HG03521 (cell line): ENCODE results near the gene MED8.
"Not testable (repeated sequence)": the region's sequence is repeated elsewhere in the genome, so short reads cannot be mapped to it uniquely, and the experiment has no call there.

ENCODE experiments used
- ATAC-seq: cut with Tn5 transposase; IDR thresholded peaks from one replicate; pipeline ENCODE4 v1.9.1; 2021; ENCODE audit warnings: mild to moderate bottlenecking, moderate library complexity; ENCODE audit not compliant: unreplicated experiment

Gene MED8

DNA sequence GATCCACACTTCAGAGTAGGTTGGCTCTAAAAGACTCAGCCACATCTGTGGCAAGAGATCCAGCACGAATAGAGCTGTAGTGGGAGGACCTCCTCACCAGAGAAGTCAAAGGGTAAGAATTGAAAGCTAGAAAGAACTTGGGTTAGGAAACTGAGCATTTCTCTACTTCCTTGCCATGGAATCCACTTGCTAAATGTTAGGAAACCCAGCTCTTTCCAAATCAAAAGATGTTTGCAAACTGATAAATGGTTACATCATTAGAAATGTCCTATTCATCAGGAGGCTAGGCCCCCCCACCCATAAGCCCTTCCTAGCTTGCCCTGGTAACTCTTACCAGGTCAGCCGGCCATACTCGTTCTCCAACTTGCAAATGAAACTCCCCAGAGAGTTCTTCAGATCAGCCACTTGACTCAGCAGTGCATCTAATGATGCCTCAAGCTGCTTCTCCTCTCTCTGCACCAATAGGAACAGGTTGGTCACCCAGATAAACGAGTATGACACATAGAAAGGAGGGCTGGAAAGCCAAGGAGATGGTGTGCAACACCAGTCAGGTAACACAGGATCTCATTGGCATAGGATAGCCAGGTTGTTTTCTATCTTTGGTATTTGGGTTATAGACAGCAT is 1.5 kb downstream of the MED8 start:
- no peak for ATAC-seq

DNA sequence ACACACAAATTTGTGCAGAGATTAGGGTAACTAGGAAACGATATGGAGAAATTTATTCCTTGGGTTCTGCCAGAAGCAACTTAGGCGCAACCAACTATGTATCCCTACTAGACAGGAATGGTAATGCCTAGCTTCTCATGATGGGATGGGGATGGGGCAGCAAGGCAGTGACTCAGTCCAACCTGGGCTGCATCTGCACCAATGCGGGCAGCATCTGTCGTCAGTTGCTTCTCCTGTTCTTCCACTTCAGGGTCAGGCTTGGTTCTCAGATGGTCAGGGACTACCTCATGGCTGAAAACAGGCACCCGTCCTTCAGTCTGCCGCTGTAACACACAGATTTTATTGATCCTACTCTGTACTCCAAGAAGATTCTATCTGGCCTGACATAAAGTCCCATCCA is 2.9 kb downstream of the MED8 start:
- ATAC-seq: no peak

DNA sequence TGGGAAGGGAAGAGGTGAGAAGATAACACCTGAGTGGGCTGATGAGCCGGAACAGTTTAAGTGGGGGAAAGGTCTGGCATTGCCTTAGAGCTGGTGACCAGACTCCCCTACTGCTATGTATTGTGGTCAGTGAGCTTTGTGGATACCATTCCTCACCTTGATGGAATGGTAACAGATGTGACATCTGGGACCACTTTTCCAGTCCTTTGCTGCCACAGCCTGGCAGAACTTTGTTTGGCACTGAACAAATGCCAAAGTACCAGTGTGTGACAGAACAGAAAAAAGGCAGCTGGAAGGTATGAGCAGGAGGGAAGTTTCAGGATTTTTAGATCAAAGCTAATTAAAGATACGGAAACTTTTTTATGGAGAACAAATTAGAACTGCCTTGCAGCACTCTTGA is 6.2 kb downstream of the MED8 start:
- ATAC-seq: no peak

DNA sequence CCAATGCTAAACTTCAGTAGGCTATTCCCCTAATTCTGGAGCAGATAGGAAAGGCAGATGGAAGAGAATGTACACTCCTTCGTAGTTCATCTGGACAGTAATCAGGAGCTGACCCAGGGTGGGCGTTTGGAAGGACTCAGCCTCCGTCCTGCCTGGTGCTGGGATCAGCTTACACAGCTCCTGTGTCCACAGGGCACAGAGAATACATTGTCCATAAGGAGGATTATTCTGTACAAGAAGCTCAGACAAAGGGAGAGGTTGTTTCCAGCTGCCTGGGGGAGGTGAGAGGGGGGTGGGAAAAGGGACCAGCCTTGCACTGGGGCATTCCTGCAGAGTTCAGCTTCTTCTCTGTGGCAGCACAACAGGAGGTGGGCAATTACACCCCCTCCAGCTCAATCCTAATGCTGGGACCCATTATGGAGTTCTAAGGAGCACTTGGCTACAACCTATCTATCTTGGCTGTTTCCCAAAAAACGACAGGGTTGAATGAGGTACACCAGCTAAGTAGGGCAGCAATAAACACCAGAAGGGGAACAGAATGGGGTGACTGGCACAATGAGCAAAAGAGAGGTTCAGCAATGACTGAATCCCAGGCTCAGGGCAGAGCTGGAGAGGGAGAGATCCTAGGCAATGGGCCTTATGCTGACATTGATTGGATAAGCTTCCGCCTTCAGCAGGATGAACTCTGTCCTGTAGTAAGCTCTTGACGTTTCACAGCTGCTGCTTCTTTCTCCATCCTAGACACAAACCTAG is 7.4 kb downstream of the MED8 start:
- no peak for ATAC-seq

DNA sequence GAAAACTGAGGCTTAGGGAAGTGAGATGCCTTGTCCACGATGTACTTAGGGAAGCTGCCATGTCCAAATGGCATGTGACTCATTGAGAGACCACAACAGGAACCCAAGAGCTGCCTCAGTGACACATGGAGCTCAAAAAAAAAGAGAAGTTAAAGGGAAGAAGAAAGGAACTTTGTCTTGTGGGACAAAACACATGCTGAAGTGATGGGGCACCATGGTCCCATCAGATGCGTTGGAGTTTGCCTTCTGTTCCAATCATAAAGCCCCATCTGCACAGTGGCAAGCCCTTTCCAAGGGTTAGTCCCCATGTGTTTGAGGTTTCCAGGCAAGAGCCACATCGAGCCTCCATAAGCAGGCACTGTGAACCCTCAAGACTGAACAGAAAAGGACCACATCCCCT is 8.0 kb downstream of the MED8 start:
- no peak for ATAC-seq

DNA sequence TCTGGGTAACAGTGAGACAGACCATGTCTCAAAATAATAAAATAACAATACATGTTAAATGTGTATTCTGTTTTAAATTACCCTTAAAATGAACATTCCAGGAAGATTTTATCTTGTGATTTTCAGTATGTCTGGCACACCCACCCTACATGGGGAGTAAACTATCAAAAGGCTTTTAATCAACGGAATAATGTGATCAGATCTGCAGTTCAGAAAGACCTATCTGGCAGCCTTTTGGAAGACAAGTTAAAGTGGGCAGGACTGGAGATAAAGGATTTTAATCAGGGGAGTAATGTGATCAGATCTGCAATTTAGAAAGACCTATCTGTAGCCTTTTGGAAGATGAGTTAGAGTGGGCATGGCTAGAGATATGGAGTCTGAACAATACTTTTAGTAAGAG is 10.1 kb downstream of the MED8 start:
- ATAC-seq: no peak

DNA sequence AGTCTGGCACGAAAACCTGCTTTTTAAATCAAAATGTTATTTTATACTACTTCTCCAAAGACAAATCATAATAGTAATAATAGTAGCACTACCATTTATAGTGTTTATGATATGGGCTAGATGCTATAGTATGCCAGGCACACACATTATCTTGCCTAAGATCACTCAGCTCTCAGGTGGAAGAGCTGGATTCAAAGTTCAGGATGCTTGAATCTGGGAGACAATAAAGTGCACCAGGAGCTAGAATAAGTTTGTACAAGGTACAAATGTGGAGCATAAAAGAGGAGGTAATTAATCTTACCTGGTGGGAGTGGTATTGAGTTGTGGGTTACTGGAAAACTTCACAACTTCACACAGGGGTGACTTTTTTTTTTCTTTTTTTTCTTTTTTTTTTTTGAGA is 11.8 kb downstream of the MED8 start:
- ATAC-seq: no peak

DNA sequence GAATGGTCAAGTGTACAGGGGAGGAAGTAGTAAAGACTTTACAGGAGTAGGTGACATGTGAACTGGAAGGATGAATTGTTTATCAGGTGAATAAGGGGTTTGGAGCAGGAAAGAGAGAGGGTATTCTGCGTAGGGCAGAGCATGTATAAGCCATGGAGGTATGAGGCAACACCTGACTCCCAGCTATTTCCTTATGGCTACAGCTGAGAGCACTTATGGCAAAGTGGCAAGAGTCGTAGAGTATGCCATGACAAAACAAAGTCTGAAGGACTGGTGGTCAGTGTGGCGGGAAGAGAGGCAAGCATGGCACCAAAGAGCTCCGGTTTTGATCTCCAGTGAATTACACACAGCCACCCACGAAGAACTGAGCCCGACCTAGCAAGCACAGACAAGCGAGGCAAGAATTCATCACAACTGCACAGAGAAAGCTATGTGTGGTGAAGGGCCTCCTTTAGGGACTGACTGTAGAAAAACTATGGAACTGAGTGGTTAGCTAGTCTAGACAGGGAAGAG is 12.8 kb downstream of the MED8 start:
- ATAC-seq: no peak

DNA sequence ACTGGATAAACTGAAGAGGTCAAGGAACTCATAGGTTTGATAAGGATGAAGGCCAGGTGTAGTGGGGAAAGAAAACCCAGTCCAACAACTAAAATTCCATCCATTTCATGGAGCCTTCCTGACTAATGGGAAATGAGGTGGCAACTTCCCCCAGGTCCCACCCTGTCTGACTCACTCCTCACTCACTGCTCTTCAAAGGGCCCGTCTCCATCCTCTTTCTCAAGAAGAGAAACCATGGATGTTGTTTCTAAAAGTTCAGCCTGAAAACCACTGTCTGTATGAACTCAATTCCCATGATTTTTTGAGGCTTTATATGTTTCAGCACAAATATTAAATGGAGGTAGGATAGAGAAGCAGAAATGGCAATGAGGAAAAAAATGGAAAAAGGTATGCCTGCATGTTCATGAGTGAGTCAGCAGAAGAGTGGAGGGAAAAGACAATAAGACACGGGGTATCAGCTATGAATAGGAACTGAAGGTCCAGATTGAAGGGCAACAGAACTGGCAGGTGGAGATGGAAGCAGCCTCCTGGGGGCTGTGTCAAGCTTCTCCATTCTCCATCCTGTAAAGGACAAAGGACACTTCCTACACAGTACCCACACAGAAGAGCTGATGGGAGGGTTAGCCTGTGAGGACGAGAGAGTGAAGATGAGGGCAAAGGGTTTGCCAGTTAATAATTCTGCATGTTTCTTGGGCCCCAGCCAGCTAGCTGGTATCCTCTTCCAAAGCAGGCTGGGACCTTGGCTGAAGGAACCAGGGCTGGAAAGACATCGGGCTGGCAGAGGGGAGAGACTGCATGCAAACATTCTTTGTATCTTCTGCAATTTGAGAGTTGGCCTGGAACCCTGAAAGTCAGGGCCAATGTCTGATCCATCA is 16.3 kb downstream of the MED8 start:
- ATAC-seq: no peak

DNA sequence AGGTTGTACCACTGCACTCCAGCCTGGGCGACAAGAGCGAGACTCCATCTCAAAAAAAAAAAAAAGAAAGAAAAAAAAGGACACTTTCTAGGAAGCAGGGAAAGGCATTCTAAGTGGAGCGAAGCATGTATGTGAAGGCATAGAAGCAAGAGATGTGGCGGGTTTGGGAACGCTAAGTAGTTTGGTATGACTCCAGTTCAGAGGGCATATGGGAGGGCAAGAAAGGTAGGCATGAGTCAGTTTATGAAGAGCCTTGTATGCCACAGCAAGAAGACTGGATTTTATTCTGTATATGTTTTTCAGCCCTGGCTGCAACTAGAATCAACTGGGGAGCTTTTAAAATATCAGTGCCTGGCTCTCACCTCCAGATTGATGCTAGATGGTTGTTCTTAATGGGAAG is 17.4 kb downstream of the MED8 start:
- no peak for ATAC-seq

DNA sequence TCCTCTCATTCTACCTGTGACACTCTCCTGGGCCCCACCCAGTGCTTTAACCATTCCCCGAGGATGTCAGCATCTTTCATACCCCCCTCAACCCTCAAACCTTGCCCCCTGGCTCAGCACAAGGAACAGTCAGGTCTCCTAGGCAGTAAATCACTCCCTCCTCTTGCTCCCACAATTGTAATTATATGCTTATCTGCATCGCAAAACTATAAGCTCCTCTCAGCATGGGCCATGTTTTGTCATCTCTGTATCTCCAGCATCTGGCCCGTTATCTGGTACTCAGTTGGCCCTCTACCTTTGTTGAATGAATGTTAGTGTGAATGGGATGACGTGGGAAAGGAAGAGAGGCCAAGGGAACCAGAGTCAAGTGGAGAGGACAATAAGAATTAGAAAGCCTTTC is 19.0 kb downstream of the MED8 start:
- ATAC-seq: no peak

DNA sequence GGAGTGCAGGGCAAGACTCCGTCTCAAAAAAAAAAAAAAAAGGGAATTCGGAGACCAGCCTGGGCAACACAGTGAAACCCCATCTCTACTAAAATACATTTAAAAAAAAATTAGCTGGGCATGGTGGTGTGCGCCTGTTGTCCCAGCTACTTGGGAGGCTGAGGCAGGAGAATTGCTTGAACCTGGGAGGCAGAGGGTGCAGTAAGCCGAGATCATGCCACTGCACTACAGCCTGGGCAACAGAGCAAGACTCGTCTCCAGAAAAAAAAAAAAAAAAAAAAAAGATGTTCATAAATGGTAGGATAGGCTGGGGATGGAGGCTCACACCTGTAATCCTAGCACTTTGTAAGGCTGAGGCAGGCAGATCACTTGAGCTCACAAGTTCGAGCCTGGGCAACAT is 19.8 kb downstream of the MED8 start:
- ATAC-seq: not testable (repeated sequence)

DNA sequence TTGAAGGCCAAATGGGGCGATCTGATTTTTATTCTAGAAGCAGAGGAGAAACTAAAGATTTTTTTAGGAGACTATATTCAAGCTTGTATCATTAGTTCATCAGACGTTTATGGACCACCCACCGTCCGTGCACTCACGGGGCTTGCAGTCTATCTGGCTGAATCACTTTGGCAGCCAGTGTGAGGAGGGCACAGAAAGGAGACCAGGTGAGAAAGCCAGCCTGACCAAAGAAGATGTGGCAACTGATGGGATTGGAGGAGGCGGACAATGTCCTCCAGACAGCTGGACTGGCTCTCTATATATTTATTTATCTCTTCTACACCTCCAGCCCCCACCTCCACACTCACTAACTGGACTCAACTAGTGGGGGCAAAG is 21.0 kb downstream of the MED8 start:
- ATAC-seq: no peak

DNA sequence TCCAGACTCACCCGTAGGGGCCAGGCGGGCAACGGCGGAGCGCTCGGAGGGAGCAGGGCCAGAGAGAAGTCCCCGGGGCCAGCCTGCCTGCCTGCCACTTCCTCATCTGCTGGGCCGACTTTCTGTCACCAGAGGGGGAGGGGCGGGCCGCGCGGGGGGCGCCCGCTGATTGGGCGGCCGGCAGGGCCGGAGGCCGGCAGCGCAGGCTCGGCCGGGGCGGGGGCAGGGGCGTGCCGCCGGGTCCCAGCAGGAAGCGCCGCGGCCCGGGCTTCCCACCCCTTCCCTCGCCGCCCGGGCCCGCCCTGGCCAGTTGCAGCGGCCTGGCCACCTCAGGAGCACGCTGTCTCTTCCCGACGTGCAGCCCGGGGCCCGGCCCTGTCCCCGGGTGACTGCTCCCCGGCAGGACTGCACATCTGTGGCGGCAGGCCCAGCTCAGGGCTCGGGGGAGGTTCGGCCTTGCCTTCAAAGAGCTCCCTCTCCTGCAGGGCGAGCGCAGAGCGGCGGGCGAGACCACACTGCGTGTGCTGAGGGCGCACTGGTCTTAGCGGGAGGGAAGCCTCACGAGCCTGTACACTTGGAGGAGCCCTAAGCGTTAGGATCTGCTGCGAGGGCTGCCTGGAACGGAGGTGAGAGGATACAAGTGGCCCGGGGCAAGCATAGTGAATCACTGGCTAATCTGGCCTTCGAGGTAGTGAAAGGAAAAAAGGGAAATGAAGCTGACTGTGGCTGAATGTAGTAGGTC is 21.5 kb downstream of the MED8 start, which contains the start of gene ELOVL1:
Gene ELOVL1 (minus strand): TSS at position 108 of the 742 bp plus-strand sequence. CDS start 2,402 bp downstream, outside the sequence.
- peak; percentile 74 for ATAC-seq

DNA sequence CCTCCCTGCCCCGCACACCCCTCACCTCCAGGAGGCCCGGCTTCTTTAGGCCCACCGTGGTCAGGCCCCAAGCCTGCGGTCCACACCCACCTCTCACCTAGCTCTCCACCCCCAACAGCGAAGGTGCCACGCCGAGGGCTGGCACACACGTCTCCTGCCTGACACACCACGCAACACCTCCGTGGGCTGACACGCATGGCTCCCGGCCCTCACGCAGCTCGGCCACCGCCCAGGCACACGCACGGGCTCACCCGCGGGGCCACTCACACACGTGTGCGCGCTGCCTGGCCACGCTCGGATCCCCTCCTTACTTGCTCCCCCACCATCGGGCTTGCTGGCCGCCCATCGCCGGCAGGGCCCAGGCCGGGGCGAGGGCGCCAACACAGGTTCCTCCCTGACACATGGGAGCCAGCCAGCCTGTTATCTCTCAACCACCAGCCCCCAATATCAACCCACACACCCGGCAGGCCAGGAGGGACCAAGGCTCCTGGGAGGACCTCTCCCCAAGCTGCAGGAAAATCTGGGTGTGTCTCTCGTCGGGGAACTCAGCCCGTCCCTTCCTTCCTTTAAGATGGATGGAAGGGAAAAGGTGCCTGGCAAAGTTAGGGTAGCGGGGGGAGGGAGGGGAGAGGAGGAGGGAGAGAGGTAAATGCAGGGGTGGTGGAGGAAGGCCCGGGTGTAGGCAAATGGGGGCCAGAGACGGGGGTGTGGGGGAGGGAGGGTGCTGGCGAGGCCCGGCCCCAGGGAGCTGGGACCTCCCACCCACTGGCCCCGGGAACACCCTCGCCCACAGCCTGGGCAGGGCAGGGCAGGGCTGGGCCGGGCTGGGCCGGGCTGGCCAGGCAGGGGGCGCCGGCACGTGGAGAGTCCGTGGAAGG is 22.3 kb downstream of the MED8 start:
- peak; percentile 26 for ATAC-seq

DNA sequence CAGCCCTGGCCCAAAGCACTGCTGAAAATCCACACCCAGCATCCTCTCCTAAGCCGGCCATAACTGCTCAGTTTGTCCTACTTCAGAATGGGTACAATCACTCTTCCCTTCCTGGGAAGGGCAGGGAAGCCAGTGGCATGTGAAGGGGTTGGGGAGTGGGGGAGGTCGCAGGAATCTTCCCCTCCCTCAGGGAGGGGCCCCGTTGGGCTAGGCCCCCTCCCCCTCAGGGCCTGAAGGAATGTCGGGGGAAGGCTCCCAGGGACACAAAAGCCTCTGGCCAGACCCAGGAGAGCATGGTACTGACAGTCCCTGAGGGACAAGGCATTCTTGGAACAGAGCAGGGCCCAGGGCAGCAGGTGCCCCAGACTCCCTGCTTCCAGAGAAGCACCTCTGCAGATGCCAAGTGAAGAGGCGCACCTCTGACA is 23.0 kb downstream of the MED8 start:
- ATAC-seq: no peak

DNA sequence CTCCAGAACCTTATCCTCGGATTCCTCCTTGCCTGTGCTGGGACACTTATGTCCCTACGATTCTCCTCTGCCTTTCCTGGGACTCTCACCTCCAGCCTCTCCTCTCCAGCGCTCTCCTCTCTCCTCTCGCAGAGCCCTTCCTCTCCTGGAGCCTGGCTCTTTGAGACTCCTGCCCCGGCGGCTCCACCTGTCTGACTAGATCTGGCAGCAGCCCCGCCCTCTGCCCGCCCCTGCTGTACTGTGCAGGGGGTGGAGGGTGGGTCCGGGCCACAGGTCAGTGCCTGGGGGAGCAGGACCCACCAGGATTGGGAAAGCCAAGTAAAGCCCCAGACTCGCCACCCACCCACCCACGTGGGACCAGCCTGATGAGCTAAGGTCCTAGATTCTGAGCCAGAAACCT is 23.4 kb downstream of the MED8 start:
- ATAC-seq: no peak

DNA sequence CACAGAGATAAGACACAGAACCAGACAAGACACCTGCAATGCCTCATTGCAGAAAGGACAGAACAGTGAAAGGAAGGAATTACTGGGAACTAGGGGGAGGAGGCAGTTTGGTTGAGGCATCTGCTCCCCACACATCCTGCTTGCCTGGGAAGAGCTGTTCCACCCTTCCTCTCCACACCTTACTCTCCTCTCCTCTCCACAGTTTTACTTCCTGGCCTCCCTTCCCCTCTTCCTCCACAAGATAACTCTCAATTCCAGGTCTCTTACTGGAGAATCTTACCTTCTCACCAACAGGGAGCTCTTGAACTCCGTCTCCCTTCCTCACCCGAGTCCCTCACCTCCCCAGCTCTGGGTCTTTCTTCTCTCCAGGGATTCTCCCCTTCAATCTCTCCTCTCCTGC is 23.9 kb downstream of the MED8 start:
- no peak for ATAC-seq

DNA sequence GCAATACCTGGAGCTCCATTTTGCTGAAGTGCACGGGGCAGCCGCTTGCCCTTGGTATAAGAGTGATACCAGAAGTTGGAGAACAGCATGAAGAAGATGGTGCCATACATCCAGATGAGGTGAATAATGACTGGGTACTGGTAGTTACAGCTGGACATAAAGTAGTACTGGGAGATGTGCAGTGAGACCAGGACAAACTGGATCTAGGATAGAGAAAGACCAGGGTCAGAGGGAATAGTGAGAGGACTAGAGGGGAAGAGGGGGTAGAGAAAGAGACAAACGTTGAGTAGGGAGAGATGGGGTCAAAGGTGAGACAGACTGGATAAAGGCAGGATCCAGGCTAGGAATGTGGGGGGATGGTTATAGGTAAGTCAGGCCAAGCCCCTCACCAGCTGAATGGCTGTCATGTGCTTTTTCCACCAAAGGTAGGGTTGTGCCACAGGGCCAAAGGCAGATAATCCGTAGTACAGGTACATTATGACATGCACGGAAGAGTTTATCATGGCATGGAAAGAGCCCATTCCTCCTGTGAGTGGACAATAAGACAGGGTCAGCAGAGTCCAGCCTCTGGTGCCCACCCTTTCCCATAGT is 25.6 kb downstream of the MED8 start:
- ATAC-seq: no peak
